Glutamatergic neuron (in vitro differentiated cells): ENCODE results near the gene NYNRIN. TPM values are rescaled to one million over a fixed set of nuclear protein-coding genes. Genes with fewer than 3 reads are reported as not detected.

Experiments
- DNase-seq: peaks from one replicate; pipeline ENCODE4 v3.0.0; 2022
- H3K27ac Mint-ChIP-seq: one replicate; pipeline ENCODE4 v1.8.0; 2020; ENCODE audit warnings: mild to moderate bottlenecking, mixed read lengths, inconsistent platforms; ENCODE audit not compliant: unreplicated experiment
- H3K27me3 Mint-ChIP-seq: one replicate; pipeline ENCODE4 v1.8.0; 2020; ENCODE audit warnings: mild to moderate bottlenecking, moderate library complexity, mixed read lengths, inconsistent platforms; ENCODE audit not compliant: unreplicated experiment
- H3K36me3 Mint-ChIP-seq: one replicate; pipeline ENCODE4 v1.8.0; 2020; ENCODE audit warnings: mild to moderate bottlenecking, mixed read lengths, inconsistent platforms; ENCODE audit not compliant: unreplicated experiment
- H3K4me1 Mint-ChIP-seq: one replicate; pipeline ENCODE4 v1.8.0; 2020; ENCODE audit warnings: mild to moderate bottlenecking, low read depth, mixed read lengths, inconsistent platforms; ENCODE audit not compliant: unreplicated experiment
- H3K4me3 Mint-ChIP-seq: one replicate; pipeline ENCODE4 v1.8.0; 2020; ENCODE audit warnings: mild to moderate bottlenecking, mixed read lengths, inconsistent platforms; ENCODE audit not compliant: unreplicated experiment
- H3K9me3 Mint-ChIP-seq: one replicate; pipeline ENCODE4 v1.8.0; 2020; ENCODE audit warnings: mild to moderate bottlenecking, moderate library complexity, mixed read lengths, inconsistent platforms; ENCODE audit not compliant: unreplicated experiment
- CTCF ChIP-seq: fragments of 200-600 bp; sonication (generic); IDR thresholded peaks from one replicate; pipeline ENCODE4 v1.5.0; 2021; ENCODE audit not compliant: partially characterized antibody, unreplicated experiment
- total RNA-seq: library from RNA; stranded (reverse); fragmentation: NEBNext Ultra II Directional; extraction: Animal tissue kit (Norgen Biotek cat#: 25700); gene quantifications from one replicate; pipeline ENCODE4 v1.2.1, GENCODE V29; 2021; ENCODE audit not compliant: unreplicated experiment

The NYNRIN gene
- total RNA-seq, 1 donor from 2014 or later, result 33.5 TPM

DNA sequence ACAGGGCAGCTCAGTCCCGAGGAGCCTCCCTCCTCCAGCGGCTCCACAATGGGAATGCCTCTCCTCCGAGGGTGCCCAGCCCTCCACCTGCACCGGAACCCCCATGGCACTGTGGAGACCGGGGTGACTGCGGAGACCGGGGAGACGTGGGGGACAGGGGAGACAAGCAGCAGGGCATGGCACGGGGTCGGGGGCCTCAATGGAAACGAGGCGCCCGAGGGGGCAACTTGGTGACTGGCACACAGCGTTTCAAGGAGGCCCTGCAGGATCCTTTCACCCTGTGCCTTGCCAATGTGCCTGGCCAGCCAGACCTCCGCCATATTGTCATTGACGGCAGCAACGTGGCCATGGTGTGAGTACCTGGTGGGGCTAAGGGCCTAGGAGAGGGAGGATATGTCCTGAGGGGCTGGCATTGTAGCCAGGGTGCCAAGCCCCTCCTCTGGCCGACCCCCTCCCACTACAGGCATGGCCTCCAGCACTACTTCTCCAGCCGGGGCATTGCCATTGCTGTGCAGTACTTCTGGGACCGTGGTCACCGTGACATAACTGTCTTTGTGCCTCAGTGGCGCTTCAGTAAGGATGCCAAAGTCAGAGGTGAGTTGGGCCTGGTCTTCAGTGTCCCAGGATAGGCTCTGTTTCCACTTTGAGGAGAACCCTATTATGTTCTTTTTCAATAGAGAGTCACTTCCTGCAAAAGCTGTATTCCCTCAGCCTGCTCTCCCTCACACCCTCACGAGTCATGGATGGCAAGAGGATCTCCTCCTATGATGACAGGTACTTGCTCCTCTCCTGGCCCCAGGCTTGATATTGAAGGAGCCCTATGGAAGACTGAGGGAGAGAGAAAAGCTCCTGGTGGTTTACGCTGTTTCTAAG, 33.7 kb downstream of the NYNRIN start:
- no peaks in the 10 kb centered on the region for H3K9me3 Mint-ChIP-seq
- H3K4me3 Mint-ChIP-seq, result no peak overlapping the region
- H3K4me1 Mint-ChIP-seq, result peaks cover 3% of the 10 kb centered on the region
- TF ChIP-seq CTCF, result no peak
- peaks cover 2% of the 10 kb centered on the region for H3K27me3 Mint-ChIP-seq
- no peak overlapping the region for H3K27ac Mint-ChIP-seq
- no peaks in the 10 kb centered on the region for H3K36me3 Mint-ChIP-seq
- DNase-seq, result no peak

DNA sequence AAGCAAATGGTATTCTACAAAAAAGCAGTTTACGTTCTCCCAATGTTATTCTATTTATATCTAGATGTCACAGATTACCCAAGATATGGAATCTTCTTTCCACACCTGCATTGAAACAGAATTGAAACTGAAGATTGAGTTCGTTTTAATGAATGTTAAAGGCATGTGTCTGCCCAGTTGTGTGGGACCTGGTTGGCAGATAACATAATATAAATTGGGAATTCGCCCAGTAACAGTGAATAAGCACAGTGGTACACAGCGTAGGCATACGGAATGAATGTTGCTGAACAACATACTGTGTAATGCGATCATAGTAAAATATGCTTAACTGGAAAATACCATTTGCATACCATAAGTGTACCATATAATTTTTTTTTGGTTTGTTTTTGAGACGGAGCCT, 35.2 kb downstream of the NYNRIN start:
- no peak for DNase-seq
- TF ChIP-seq CTCF, result no peak
- no peak overlapping the region for H3K27ac Mint-ChIP-seq
- peaks cover 2% of the 10 kb centered on the region for H3K27me3 Mint-ChIP-seq
- H3K4me1 Mint-ChIP-seq, result peaks cover 3% of the 10 kb centered on the region
- H3K36me3 Mint-ChIP-seq, result no peaks in the 10 kb centered on the region
- peaks cover 4% of the 10 kb centered on the region for H3K9me3 Mint-ChIP-seq
- H3K4me3 Mint-ChIP-seq, result no peak overlapping the region

- Mint-ChIP-seq H3K9me3 (peaks cover 4% of the 10 kb centered on the region), H3K27me3 (peaks cover 4% of the 10 kb centered on the region), H3K4me1 (peaks cover 3% of the 10 kb centered on the region), H3K4me3 (no peak overlapping the region), H3K36me3 (no peaks in the 10 kb centered on the region), H3K27ac (no peak overlapping the region)
- no peak for DNase-seq
- no peak for TF ChIP-seq CTCF
Observed at GRCh38 chr14:24434676-24435075, 35.9 kb downstream of the NYNRIN start.

DNA sequence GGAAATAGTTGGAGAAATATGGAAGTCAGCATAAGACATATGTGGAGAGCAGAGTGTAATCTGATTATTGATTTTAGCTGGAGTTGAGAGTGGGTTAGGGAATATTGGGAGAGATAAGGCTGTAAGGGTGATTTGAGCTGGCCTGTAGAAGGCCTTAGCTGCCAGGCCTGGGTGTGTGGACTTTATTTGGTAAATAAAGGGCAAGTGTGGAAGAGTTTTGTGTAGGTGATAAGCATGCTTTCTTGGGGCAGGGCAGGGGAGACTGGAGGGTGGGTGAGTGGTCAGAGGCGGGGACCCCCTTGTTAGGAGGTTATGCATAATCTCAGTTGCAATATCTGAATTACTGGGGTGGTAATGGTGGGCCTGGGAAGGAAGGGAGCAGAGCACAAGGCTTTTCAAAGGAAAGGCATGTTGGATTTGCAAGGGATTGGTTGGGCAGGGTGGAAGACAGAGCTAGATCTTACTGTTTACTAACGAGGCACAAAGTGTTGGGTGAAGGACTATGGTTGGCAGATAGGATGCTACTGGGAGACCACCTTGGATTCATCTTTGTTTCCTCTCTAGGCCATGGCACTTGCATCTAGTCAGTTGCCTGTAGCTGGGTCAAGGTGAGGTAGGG, 36.5 kb downstream of the NYNRIN start:
- Mint-ChIP-seq H3K9me3 (peaks cover 4% of the 10 kb centered on the region), H3K4me3 (no peak overlapping the region), H3K36me3 (no peaks in the 10 kb centered on the region), H3K27me3 (peaks cover 4% of the 10 kb centered on the region), H3K27ac (no peak overlapping the region), H3K4me1 (peaks cover 3% of the 10 kb centered on the region)
- no peak for TF ChIP-seq CTCF
- DNase-seq, result no peak

DNA sequence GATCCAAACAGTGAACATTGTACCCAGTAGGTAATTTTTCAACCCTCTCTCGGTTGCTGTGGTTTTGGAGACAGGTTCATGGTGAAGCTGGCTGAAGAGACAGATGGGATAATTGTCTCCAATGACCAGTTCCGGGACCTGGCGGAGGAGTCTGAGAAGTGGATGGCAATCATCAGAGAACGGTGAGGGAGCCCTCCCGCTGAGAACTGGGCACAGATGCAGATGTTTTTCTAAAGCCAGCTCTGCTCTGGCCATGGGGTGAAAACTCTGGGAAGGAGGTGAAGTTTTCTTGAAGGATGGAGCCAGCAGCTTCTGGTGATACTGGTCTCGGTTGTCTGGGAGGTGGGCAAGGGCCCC, 37.2 kb downstream of the NYNRIN start:
- Mint-ChIP-seq H3K27me3 (peaks cover 4% of the 10 kb centered on the region), H3K4me1 (peaks cover 3% of the 10 kb centered on the region), H3K36me3 (no peaks in the 10 kb centered on the region), H3K27ac (no peak overlapping the region), H3K4me3 (no peak overlapping the region), H3K9me3 (peaks cover 4% of the 10 kb centered on the region)
- DNase-seq, result no peak
- TF ChIP-seq CTCF, result no peak
